Neutrophil (primary cell): Measurements from ENCODE around the gene WDR38.

Experiments used
- H3K27ac ChIP-seq: fragments of 200-600 bp; sonication (generic); 2 replicates; pipeline ENCODE4 v1.5.1; 2016; ENCODE audit warnings: mild to moderate bottlenecking, moderate library complexity
- H3K27me3 ChIP-seq: fragments of 200-600 bp; sonication (generic); 2 replicates; pipeline ENCODE4 v1.6.0; 2016; ENCODE audit warnings: mild to moderate bottlenecking
- H3K36me3 ChIP-seq: fragments of 200-600 bp; sonication (generic); 2 replicates; pipeline ENCODE4 v1.5.1; 2017
- H3K4me1 ChIP-seq, 2 experiments: fragments of 200-600 bp in 1 of 2; sonication (generic) in 1 of 2; 1 replicate in 1 of 2; 2 replicates in 1 of 2; pipeline versions ENCODE4 v1.5.1 to v1.6.1; 2013 to 2016; ENCODE audit warnings: low read depth in 1 of 2, low read length in 1 of 2, mild to moderate bottlenecking in 1 of 2, moderate library complexity in 1 of 2; ENCODE audit not compliant: control insufficient read depth in 1 of 2, insufficient read depth in 1 of 2
- H3K4me3 ChIP-seq, 2 experiments: fragments of 200-600 bp in 1 of 2; sonication (generic) in 1 of 2; 1 replicate in 1 of 2; 2 replicates in 1 of 2; pipeline ENCODE4 v1.5.1; 2013 to 2016; ENCODE audit warnings: low read depth in 1 of 2, low read length in 1 of 2, mild to moderate bottlenecking in 1 of 2, moderate library complexity in 1 of 2
- H3K9me3 ChIP-seq: fragments of 200-600 bp; sonication (generic); 2 replicates; pipeline ENCODE4 v1.5.1; 2016
- TF ChIP-seq, protein P1 (sequence below): fragments of 200-600 bp; sonication (generic); IDR thresholded peaks from 2 replicates; pipeline ENCODE4 v1.5.1; 2016; ENCODE audit warnings: antibody characterized with exemption

The WDR38 gene, protein sequence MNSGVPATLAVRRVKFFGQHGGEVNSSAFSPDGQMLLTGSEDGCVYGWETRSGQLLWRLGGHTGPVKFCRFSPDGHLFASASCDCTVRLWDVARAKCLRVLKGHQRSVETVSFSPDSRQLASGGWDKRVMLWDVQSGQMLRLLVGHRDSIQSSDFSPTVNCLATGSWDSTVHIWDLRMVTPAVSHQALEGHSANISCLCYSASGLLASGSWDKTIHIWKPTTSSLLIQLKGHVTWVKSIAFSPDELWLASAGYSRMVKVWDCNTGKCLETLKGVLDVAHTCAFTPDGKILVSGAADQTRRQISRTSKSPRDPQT

DNA sequence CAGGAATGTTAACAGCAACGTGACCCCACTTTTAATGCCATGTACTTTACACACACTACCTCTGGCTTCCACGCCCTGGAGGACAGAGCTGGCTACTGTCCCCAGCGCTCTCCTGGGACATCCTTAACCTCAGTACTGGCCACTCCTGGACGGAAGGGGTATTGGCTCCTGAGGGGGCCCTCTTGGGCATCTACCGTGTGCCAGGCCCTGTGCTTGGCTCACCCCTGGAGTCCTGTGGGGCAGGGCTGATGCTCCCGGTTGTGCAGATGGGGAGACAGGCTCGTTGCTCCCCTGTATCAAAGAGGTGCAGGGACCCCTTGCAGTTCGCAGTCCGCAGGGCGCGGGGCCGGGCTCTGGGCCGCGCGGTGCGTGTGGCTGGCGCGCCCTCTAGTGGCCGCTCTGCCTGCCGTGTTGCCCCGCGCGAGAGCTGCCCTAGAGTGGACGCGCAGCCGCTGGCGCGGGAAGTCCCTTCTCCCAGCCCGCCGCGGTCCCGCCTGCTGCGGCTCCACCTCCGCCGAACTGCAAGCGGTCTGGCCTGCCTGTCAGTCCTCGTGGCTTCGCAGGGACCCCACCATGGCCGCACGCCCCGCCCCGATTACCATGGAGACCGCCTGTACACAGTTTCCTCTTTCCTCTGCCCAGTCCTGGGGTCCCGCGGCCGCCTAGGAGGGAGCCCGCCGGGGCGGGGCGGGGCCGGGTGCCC is at the start of gene WDR38:
WDR38 (plus strand) TSS at position 632 of the 703 bp plus-strand sequence. CDS start 72 bp downstream, outside the sequence.
- H3K27ac ChIP-seq, result no peak within 1 kb of the TSS
- no peaks in the 10 kb centered on the region for H3K9me3 ChIP-seq
- TF ChIP-seq, protein P1, sequence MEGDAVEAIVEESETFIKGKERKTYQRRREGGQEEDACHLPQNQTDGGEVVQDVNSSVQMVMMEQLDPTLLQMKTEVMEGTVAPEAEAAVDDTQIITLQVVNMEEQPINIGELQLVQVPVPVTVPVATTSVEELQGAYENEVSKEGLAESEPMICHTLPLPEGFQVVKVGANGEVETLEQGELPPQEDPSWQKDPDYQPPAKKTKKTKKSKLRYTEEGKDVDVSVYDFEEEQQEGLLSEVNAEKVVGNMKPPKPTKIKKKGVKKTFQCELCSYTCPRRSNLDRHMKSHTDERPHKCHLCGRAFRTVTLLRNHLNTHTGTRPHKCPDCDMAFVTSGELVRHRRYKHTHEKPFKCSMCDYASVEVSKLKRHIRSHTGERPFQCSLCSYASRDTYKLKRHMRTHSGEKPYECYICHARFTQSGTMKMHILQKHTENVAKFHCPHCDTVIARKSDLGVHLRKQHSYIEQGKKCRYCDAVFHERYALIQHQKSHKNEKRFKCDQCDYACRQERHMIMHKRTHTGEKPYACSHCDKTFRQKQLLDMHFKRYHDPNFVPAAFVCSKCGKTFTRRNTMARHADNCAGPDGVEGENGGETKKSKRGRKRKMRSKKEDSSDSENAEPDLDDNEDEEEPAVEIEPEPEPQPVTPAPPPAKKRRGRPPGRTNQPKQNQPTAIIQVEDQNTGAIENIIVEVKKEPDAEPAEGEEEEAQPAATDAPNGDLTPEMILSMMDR, result peak; percentile 94
- H3K4me1 ChIP-seq, result peaks cover 10% of the 10 kb centered on the region in 2 experiments
- peaks cover 15% of the 10 kb centered on the region for H3K27me3 ChIP-seq
- peaks cover 16% of the 10 kb centered on the region for H3K36me3 ChIP-seq
- H3K4me3 ChIP-seq, result peak within 1 kb of the TSS; percentile 56 to 74

DNA sequence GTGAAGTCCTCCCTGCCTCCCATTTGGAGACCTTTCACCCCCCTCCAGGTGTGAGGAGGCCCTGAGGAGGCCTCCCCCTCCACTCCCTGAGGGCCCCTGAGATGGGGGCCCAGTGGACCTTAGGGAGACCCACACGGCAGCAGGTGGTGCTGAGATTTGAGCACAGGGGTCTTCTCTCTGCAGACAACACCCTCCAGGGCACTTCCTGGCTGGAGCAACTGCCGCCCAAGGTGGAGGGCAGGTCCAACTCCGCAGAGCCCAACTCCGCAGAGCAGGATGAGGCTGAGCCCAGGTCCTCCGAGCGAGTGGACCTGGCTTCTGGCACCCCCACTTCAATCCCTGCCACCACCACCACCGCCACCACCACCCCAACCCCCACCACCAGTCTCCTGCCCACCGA is 49.3 kb upstream of the WDR38 start:
- TF ChIP-seq, protein P1, result no peak
- peaks cover 7% of the 10 kb centered on the region for H3K27me3 ChIP-seq
- H3K4me3 ChIP-seq, result no peak overlapping the region
- H3K4me1 ChIP-seq, result no peaks in the 10 kb centered on the region
- H3K9me3 ChIP-seq, result no peaks in the 10 kb centered on the region
- no peaks in the 10 kb centered on the region for H3K36me3 ChIP-seq
- H3K27ac ChIP-seq, result no peak overlapping the region

DNA sequence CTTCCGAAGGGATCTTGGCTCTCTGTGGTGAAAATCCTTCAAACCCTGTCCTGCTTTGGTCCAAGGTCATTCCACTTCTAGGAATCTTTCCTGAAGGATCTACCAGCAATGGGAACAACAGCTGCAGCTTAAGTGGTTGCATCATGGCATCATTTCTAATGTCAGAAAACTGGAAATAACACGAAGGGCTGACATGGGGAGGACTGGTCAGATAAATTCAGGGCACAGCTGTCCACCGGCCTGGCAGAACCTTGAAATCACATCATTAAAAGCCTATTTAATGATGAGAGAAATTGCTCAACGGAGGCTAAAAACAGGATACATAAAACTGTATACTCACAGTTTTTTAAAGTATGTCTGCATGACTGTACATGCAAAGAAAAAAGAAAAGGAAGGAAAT is 48.1 kb upstream of the WDR38 start:
- H3K36me3 ChIP-seq, result no peaks in the 10 kb centered on the region
- no peak overlapping the region for H3K4me3 ChIP-seq
- no peaks in the 10 kb centered on the region for H3K4me1 ChIP-seq
- no peak overlapping the region for H3K27ac ChIP-seq
- no peaks in the 10 kb centered on the region for H3K9me3 ChIP-seq
- TF ChIP-seq, protein P1, result no peak
- peaks cover 6% of the 10 kb centered on the region for H3K27me3 ChIP-seq

DNA sequence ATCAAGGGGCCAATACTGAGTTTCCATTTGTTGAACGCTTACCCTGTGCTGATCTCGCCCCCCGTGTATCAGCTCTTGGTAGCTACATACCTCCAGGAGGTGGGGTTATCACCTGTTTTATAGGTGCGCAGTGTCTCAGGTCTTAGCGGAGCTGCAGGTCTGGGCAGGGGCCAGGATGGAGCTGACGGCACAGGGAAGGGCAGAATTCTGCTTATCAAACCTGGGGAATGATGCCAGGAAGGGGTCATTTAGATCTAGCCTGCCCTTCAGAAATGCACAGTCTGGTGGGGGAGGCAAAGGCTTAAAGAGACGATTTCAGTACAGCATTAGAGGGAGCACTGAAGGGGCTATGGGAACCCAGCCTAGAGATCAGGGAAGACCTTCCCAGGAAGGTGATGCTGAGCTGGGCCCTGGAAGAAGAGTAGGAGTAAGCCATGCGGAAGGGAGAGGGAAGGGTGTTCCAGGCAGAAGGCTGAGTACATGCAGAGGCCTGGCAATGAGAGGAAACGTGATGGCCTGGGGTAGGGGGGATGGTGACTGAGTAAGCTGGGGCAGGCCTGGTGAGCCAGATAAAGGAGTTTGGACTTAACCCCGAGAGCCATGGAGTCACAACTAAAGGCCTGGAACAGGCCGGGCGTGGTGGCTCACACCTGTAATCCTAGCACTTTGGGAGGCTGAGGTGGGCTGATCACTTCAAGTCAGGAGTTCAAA is 44.9 kb upstream of the WDR38 start:
- Histone ChIP-seq H3K4me1 (no peaks in the 10 kb centered on the region), H3K27me3 (no peaks in the 10 kb centered on the region), H3K9me3 (no peaks in the 10 kb centered on the region), H3K27ac (no peak overlapping the region), H3K36me3 (no peaks in the 10 kb centered on the region), H3K4me3 (no peak overlapping the region)
- TF ChIP-seq, protein P1, result no peak

DNA sequence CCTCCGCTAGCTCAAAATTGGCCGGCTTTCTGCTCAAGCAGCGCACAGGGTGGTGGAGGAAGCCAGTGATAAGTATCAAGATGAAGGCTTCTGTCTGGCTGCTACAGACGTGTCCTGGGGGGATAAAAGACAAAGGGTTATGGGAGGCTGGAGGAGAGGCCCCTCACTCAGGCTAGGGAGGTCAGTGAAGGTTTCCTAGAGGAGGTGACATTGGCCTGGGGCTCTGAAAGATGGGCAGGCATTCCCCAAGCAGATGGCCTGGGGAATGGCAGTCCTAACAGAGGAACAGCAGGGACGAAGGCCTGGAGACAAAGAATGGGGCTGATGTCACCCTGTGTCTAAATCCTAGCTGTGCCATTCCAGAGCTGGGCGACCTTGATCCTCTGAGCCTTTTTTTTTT is 44.0 kb upstream of the WDR38 start:
- Histone ChIP-seq H3K4me3 (no peak overlapping the region), H3K36me3 (no peaks in the 10 kb centered on the region), H3K4me1 (no peaks in the 10 kb centered on the region), H3K27me3 (no peaks in the 10 kb centered on the region), H3K9me3 (no peaks in the 10 kb centered on the region), H3K27ac (no peak overlapping the region)
- TF ChIP-seq, protein P1, result no peak
